Karpas-422 (cell line): Measurements from ENCODE around the gene MAD2L2. TPM values are rescaled to one million over a fixed set of nuclear protein-coding genes. Genes with fewer than 3 reads are reported as not detected.

ENCODE experiments used
- DNase-seq: peaks from one replicate; pipeline ENCODE4 v3.0.0-alpha.2; 2015
- H2AFZ ChIP-seq: fragments of 200-600 bp; sonication (generic); 2 replicates; pipeline ENCODE4 v1.6.1; 2014; ENCODE audit warnings: antibody characterized with exemption, low read length, mixed read lengths
- H3K27ac ChIP-seq: fragments of 200-600 bp; sonication (generic); 2 replicates; pipeline ENCODE4 v1.5.1; 2014; ENCODE audit warnings: mild to moderate bottlenecking, low read length, moderate library complexity
- H3K27me3 ChIP-seq: fragments of 200-600 bp; sonication (generic); 2 replicates; pipeline ENCODE4 v1.6.1; 2014; ENCODE audit warnings: low read length, mixed read lengths
- H3K36me3 ChIP-seq: fragments of 200-600 bp; sonication (generic); 2 replicates; pipeline ENCODE4 v1.6.1; 2014; ENCODE audit warnings: low read length, mixed read lengths; ENCODE audit not compliant: insufficient read depth
- H3K4me1 ChIP-seq: fragments of 200-600 bp; sonication (generic); 2 replicates; pipeline ENCODE4 v1.6.1; 2014; ENCODE audit warnings: mild to moderate bottlenecking, low read length, mixed read lengths
- H3K4me2 ChIP-seq: fragments of 200-600 bp; sonication (generic); 2 replicates; pipeline ENCODE4 v1.6.1; 2014; ENCODE audit warnings: low read length, low read depth, mild to moderate bottlenecking; ENCODE audit not compliant: poor library complexity, severe bottlenecking
- H3K4me3 ChIP-seq: fragments of 200-600 bp; sonication (generic); 2 replicates; pipeline ENCODE4 v1.5.1; 2014; ENCODE audit warnings: mild to moderate bottlenecking, antibody characterized with exemption, low read length, mixed read lengths
- H3K79me2 ChIP-seq: fragments of 200-600 bp; sonication (generic); 2 replicates; pipeline ENCODE4 v1.6.1; 2014; ENCODE audit warnings: mild to moderate bottlenecking, low read length, mixed read lengths
- H3K9ac ChIP-seq: fragments of 200-600 bp; sonication (generic); 2 replicates; pipeline ENCODE4 v1.6.0; 2014; ENCODE audit warnings: low read length
- H3K9me2 ChIP-seq: fragments of 200-600 bp; sonication (generic), shearing (Covaris generic); replicated peaks from 2 replicates; pipeline ENCODE4 v1.6.0; 2014; ENCODE audit warnings: mild to moderate bottlenecking, low read length, moderate library complexity; ENCODE audit not compliant: insufficient read depth
- H3K9me3 ChIP-seq: fragments of 300-700, 200-600 bp; sonication (generic); 2 replicates; pipeline ENCODE4 v1.6.1; 2014; ENCODE audit warnings: low read length, mixed read lengths
- H4K20me1 ChIP-seq: fragments of 200-600 bp; sonication (generic); 2 replicates; pipeline ENCODE4 v1.6.1; 2014; ENCODE audit warnings: mild to moderate bottlenecking, antibody characterized with exemption, low read length, low read depth; ENCODE audit not compliant: insufficient read depth
- total RNA-seq: library from RNA; depleted of rRNA; stranded (reverse); fragments of >200 nt; shearing (Covaris generic); gene quantifications from 2 replicates; pipeline ENCODE4 v1.2.3, GENCODE V29; 2014; ENCODE audit warnings: low replicate concordance

The MAD2L2 gene
- total RNA-seq, 1 experiment from 2014 or later, result 89.3 TPM

- Histone ChIP-seq H3K27ac (no peak overlapping the region), H3K9me2 (no peaks in the 10 kb centered on the region), H3K4me2 (no peak overlapping the region), H3K9me3 (no peaks in the 10 kb centered on the region), H3K79me2 (no peaks in the 10 kb centered on the region), H3K9ac (no peak overlapping the region), H3K4me1 (no peaks in the 10 kb centered on the region), H4K20me1 (no peaks in the 10 kb centered on the region), H3K27me3 (no peaks in the 10 kb centered on the region), H2AFZ (no peak overlapping the region), H3K36me3 (no peaks in the 10 kb centered on the region), H3K4me3 (no peak overlapping the region)
- no peak for DNase-seq
These were observed 23.3 kb downstream of the MAD2L2 start for GRCh38 chr1:11657654-11658053.

- Histone ChIP-seq H4K20me1 (no peaks in the 10 kb centered on the region), H3K4me1 (peaks cover 6% of the 10 kb centered on the region), H3K79me2 (no peaks in the 10 kb centered on the region), H3K27me3 (no peaks in the 10 kb centered on the region), H3K9ac (no peak overlapping the region), H3K9me2 (no peaks in the 10 kb centered on the region), H3K27ac (no peak overlapping the region), H2AFZ (no peak overlapping the region), H3K9me3 (no peaks in the 10 kb centered on the region), H3K4me2 (no peak overlapping the region), H3K4me3 (no peak overlapping the region), H3K36me3 (no peaks in the 10 kb centered on the region)
- DNase-seq, result no peak
These were observed 25.8 kb downstream of the MAD2L2 start for GRCh38 chr1:11654939-11655808.

GRCh38 chr1:11654137-11654938, 26.6 kb downstream of the MAD2L2 start, which contains the start of the genes FBXO2 and FBXO44:
Gene FBXO2 (minus strand): TSS chr1:11654429. CDS start chr1:11654340, 89 bp downstream.
Gene FBXO44 (plus strand): TSS chr1:11654877. CDS start chr1:11655836, 959 bp downstream.
- no peak within 1 kb of the TSS for H2AFZ ChIP-seq
- H3K9me2 ChIP-seq, result no peaks in the 10 kb centered on the region
- no peak within 1 kb of the TSS for H3K4me3 ChIP-seq
- peaks cover 10% of the 10 kb centered on the region for H3K4me1 ChIP-seq
- no peaks in the 10 kb centered on the region for H4K20me1 ChIP-seq
- H3K9me3 ChIP-seq, result no peaks in the 10 kb centered on the region
- no peak within 1 kb of the TSS for H3K9ac ChIP-seq
- DNase-seq, result no peak
- H3K27ac ChIP-seq, result no peak within 1 kb of the TSS
- no peaks in the 10 kb centered on the region for H3K27me3 ChIP-seq
- no peaks in the 10 kb centered on the region for H3K79me2 ChIP-seq
- H3K36me3 ChIP-seq, result no peaks in the 10 kb centered on the region
- H3K4me2 ChIP-seq, result no peak within 1 kb of the TSS

GRCh38 chr1:11653861-11654136, 27.1 kb downstream of the MAD2L2 start:
- H4K20me1 ChIP-seq, result no peaks in the 10 kb centered on the region
- peaks cover 10% of the 10 kb centered on the region for H3K4me1 ChIP-seq
- H3K27me3 ChIP-seq, result no peaks in the 10 kb centered on the region
- no peak overlapping the region for H3K9ac ChIP-seq
- H3K4me2 ChIP-seq, result no peak overlapping the region
- H3K9me3 ChIP-seq, result no peaks in the 10 kb centered on the region
- H3K27ac ChIP-seq, result no peak overlapping the region
- H2AFZ ChIP-seq, result no peak overlapping the region
- H3K4me3 ChIP-seq, result no peak overlapping the region
- H3K79me2 ChIP-seq, result no peaks in the 10 kb centered on the region
- H3K36me3 ChIP-seq, result no peaks in the 10 kb centered on the region
- DNase-seq, result no peak
- no peaks in the 10 kb centered on the region for H3K9me2 ChIP-seq

GRCh38 chr1:11653101-11653860, 27.7 kb downstream of the MAD2L2 start:
- Histone ChIP-seq H3K79me2 (no peaks in the 10 kb centered on the region), H3K9me3 (no peaks in the 10 kb centered on the region), H3K9me2 (no peaks in the 10 kb centered on the region), H2AFZ (no peak overlapping the region), H3K27ac (no peak overlapping the region), H3K9ac (no peak overlapping the region), H3K27me3 (no peaks in the 10 kb centered on the region), H3K4me3 (no peak overlapping the region), H3K4me2 (no peak overlapping the region), H4K20me1 (no peaks in the 10 kb centered on the region), H3K4me1 (peaks cover 10% of the 10 kb centered on the region), H3K36me3 (no peaks in the 10 kb centered on the region)
- DNase-seq, result no peak

- H3K9ac ChIP-seq, result no peak overlapping the region
- peaks cover 10% of the 10 kb centered on the region for H3K4me1 ChIP-seq
These were observed 28.7 kb downstream of the MAD2L2 start for GRCh38 chr1:11652203-11652780.

GRCh38 chr1:11651017-11651416, 29.9 kb downstream of the MAD2L2 start:
- no peak overlapping the region for H3K27ac ChIP-seq
- H3K9me2 ChIP-seq, result no peaks in the 10 kb centered on the region
- DNase-seq, result no peak
- H3K27me3 ChIP-seq, result no peaks in the 10 kb centered on the region
- H3K36me3 ChIP-seq, result no peaks in the 10 kb centered on the region
- no peaks in the 10 kb centered on the region; the same call in 1 of the 2 replicates for H4K20me1 ChIP-seq
- H3K4me3 ChIP-seq, result peak overlapping the region; percentile 30; the same call in 1 of the 2 replicates
- H3K4me1 ChIP-seq, result peaks cover 10% of the 10 kb centered on the region
- H3K9me3 ChIP-seq, result no peaks in the 10 kb centered on the region
- peak overlapping the region; percentile 41 for H3K4me2 ChIP-seq
- no peaks in the 10 kb centered on the region for H3K79me2 ChIP-seq
- no peak overlapping the region for H2AFZ ChIP-seq
- peak overlapping the region; percentile 53 for H3K9ac ChIP-seq

More at GRCh38 chr1:11652203-11652780, 28.7 kb downstream of the MAD2L2 start:
- H3K27me3 ChIP-seq, result no peaks in the 10 kb centered on the region
- H3K9me3 ChIP-seq, result no peaks in the 10 kb centered on the region
- H3K79me2 ChIP-seq, result no peaks in the 10 kb centered on the region
- H3K9me2 ChIP-seq, result no peaks in the 10 kb centered on the region
- H3K4me3 ChIP-seq, result no peak overlapping the region
- H2AFZ ChIP-seq, result no peak overlapping the region
- H3K4me2 ChIP-seq, result no peak overlapping the region
- H3K36me3 ChIP-seq, result no peaks in the 10 kb centered on the region
- H4K20me1 ChIP-seq, result no peaks in the 10 kb centered on the region
- no peak for DNase-seq
- no peak overlapping the region for H3K27ac ChIP-seq
